ENCODE data around the gene C22orf39.

The C22orf39 gene

DNA sequence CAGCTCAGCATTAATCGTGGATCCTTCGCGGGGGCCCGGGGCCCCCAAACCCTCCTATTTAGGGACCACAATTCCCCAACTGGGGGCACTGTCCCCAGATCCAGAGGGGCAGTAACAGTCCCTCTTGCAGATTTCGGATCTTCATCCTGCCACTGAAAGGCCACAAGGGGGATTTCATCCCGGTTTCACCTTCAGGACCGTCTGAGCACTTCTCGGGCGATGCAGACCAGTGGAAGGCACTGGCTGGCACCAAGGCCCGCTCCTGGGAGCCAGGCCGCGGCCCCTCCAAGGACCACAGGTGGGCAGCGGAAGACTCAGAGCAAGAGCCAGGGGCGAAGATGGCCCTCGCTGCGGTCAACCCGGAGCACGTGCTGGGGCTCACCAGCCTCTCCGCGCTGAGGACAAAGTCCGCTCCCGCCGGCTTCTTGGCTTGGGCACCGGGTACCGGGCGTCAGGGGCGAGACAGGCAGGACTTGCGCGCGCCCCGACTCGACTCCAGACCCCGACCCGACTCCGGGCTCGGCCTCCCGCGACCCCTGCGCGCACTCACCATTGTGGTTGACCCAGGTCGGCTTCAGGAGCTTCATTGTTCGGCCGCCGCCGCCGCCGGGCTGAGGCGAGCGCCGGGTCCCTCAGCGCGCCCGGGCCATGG, 16.5 kb downstream of the C22orf39 start:
- Mint-ChIP-seq H3K27ac (peak overlapping the region; percentile 89 to 96), H3K27me3 (no peaks in the 10 kb centered on the region), H3K9me3 (no peaks in the 10 kb centered on the region), H3K4me1 (peaks cover 54% of the 10 kb centered on the region), H3K4me3 (peak overlapping the region; percentile 92 to 95)
- peak; percentile 31 to 45 for DNase-seq
- ATAC-seq = no peak

DNA sequence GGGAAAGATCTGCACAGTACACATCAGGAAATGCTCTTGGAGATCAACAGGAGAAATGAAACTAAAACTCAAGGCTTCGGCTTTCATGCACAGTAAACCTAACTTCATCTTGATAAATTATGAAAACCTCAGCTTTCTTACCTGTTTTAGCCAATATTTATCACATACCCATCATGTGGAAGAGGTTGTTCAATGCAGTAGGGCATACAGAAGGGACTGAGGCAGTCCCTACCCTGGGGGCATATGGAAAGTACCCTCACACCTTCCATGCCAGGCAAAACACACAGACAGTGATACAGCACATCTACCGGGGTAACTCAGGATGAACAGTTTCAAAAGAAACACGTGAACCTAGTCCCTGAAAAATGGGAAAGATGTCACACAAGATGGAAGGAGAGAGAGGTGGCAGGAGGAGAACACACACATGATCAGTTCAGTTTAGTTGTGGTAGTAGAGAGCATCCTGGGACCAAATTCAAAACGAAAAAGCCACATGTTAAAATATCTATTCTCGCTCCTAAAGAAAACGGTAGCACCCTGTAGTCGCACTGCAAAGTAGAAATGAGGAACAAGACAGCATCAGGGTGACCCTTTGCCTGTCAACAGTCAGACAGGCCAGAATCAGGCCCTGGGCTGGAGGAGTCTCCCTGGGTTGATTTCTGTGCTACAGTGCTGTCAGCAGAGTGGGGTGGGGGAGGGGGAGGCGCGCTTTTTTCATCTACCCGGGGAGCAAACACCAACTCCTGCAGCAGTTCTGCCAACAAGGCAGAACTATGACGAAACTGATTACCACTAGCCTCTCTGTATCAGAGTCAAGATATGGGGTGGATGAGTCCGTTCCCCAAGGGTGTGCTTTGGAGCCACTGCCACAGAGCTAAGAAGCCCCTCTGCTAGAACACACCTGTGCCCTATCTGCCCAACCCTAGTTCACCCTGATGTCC, 17.3 kb downstream of the C22orf39 start:
- H3K4me1 Mint-ChIP-seq = peaks cover 54% of the 10 kb centered on the region
- peak overlapping the region; percentile 92 to 95 for H3K4me3 Mint-ChIP-seq
- ATAC-seq = peak; percentile 4
- peak overlapping the region; percentile 89 to 96 for H3K27ac Mint-ChIP-seq
- peak in 1 of 2 donors; percentile 29 for DNase-seq
- H3K27me3 Mint-ChIP-seq = no peaks in the 10 kb centered on the region
- no peaks in the 10 kb centered on the region for H3K9me3 Mint-ChIP-seq

DNA sequence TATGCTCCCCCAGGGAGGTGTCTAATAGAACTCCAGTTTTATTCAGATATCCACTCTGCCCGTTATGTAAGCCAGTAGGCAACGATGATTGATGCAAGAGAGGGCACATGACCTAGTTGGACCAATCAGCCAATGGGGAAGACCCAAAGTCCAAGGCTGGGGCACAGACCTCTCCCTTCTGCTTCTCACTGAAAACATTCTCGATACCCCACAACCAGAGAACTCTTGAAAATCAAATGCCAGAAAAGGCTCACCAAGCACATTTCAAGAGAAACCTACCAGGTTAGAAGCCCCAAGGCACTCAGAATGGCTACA, 23.4 kb downstream of the C22orf39 start:
- Mint-ChIP-seq H3K4me1 (peaks cover 62% of the 10 kb centered on the region), H3K27me3 (no peaks in the 10 kb centered on the region), H3K4me3 (no peak overlapping the region), H3K27ac (no peak overlapping the region), H3K9me3 (no peaks in the 10 kb centered on the region)
- DNase-seq (no peak), ATAC-seq (no peak)

DNA sequence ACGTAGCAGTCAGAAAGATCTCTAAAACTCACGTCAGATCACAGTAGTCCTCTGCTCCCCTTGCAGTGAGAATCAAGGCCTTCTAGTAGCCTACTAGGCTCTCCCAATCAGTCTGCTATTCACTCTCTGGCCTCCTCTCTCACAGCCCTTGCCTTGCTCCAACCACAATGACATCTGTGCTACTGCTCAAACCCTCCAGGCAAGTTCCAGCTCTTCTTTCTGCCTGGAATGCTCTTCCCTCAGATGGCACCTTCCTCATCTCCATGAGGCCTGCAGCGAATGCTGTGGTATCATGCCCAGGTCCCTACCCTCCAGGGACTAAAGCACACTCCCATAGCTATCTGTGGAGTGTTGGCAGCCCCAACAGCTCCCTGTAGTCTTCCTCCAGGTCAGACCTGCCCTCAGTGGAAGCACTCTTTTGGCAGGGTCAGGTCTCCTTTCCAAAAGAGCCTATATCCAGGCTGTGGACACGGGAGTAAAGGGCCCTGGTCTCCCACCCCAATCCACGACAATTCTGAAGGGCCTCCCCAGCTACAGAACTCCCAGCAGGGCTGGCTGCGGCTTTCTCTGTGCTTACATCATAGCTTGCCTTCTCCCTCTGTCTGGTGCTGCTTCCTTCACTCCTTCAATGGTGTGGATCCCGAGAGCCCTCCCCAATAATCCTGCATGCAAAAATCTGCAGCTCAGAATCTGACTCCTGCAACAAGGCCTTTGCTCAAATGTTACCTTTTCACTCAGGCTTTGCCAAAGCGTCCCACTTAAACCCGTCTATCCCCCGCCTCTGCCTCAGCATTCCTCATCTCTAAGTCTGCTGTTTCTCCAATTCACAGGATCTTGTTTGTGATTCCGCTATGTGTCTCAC, 24.8 kb downstream of the C22orf39 start:
- peaks cover 57% of the 10 kb centered on the region for H3K4me1 Mint-ChIP-seq

DNA sequence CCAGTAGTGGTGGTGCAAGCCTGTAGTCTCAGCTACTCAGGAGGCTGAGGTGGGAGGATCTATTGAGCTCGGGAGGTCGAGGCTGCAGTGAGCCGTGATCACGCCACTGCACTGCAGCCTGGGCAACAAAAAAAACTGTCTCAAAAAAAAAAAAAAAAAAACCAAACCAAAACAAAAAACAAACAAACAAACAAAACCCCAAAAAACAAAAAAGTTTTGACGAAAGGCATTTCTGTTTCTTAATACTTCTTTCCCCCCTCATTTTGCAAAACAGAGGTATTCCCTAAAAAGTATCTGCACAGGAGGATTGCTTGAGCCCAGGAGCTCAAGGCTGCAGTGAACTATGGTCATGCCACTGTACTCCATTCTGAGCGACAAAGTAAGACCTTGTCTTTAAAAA, 27.2 kb downstream of the C22orf39 start:
- H3K4me1 Mint-ChIP-seq = peaks cover 51% of the 10 kb centered on the region
- DNase-seq (no peak), ATAC-seq (no peak)
- peak overlapping the region; percentile 43 to 55 for H3K27ac Mint-ChIP-seq
- no peaks in the 10 kb centered on the region for H3K9me3 Mint-ChIP-seq
- H3K27me3 Mint-ChIP-seq = no peaks in the 10 kb centered on the region
- peak overlapping the region; percentile 12 to 43 for H3K4me3 Mint-ChIP-seq

More for the DNA sequence above, 24.8 kb downstream of the C22orf39 start:
- Mint-ChIP-seq H3K4me3 (no peak overlapping the region), H3K27me3 (no peaks in the 10 kb centered on the region), H3K27ac (peak overlapping the region; percentile 1 to 55), H3K9me3 (no peaks in the 10 kb centered on the region)
- DNase-seq (no peak), ATAC-seq (no peak)

DNA sequence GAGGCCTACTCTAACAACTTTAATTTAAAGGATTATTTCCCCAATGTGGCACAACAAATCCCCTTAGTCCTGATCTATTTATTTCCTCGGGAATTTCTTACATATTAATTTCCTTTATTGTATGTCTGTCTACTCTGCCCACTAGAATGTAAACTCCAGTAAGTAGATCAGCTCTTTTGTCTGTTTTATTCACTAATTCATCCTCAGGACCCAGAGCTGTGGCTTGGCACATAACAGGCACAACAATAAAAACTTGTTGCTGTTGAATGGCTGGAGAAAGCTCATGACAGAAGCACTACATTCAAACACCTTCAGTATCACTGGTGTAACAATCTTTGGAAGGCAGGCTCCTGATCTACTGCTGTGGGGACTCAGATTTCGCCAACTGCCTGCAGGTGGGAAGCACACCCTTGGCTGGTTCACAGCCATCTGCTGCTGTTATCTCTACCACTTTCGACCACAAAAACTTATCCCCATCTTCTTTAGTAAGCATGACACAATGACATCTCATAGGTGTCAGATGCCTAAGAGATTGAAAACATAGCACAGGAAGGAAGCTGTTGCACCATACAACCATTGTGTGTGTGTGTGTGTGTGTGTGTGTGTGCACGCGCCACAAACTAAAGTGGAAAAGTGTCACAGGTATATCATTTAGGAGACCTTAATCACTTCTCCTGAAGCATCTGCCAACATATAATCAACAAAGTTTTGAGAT, 27.9 kb downstream of the C22orf39 start:
- peak overlapping the region; percentile 43 to 46 for H3K4me3 Mint-ChIP-seq
- H3K9me3 Mint-ChIP-seq = no peaks in the 10 kb centered on the region
- ATAC-seq (peak; percentile 100), DNase-seq (peak; percentile 27 to 52)
- H3K4me1 Mint-ChIP-seq = peaks cover 51% of the 10 kb centered on the region
- H3K27me3 Mint-ChIP-seq = no peaks in the 10 kb centered on the region
- peak overlapping the region; percentile 43 to 67 for H3K27ac Mint-ChIP-seq

DNA sequence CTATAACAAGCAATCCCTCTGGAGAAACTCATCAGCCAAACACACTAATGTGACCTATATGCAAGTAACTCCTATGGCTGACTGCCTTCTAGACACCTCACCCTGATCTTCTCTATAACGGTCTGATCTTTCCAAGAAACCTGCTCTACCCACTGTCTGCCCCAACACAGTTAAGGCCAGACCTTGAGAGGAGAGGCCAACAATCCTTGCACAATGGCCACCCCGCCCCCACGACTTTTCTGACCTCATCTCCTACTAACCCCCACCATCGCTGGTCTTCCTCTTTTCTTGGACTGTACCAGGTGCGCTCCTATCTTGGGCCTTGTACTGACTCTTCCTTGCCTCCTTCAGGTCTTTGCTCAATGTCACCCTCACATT, 28.4 kb downstream of the C22orf39 start:
- Mint-ChIP-seq H3K27me3 (no peaks in the 10 kb centered on the region), H3K27ac (peak overlapping the region in 1 of 2 donors; percentile 67), H3K9me3 (no peaks in the 10 kb centered on the region), H3K4me3 (no peak overlapping the region), H3K4me1 (peaks cover 52% of the 10 kb centered on the region)
- ATAC-seq (no peak), DNase-seq (no peak)

DNA sequence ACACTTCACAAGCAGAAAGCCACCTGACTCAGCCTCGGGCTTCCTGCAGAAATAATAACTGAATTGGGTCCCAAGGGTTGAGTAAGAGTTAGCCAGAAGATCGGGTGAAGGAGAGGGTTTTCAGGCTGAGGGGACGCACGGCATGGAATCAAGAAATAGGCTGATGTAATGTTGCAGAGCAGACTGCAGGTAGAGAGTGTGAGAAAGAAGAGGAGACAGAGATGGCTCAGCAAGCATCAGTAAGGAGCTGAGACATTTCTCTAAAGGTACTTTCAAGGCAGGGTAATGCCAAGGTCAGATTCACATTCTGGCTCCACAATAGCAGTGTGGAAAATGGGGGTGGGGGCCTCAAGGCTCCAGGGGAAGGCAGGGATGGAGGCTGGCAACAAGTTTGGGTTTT, 34.6 kb downstream of the C22orf39 start:
- Mint-ChIP-seq H3K27ac (peak overlapping the region; percentile 3 to 96), H3K4me3 (no peak overlapping the region), H3K9me3 (no peaks in the 10 kb centered on the region), H3K27me3 (no peaks in the 10 kb centered on the region), H3K4me1 (peaks cover 19% of the 10 kb centered on the region)
- DNase-seq (no peak), ATAC-seq (no peak)

DNA sequence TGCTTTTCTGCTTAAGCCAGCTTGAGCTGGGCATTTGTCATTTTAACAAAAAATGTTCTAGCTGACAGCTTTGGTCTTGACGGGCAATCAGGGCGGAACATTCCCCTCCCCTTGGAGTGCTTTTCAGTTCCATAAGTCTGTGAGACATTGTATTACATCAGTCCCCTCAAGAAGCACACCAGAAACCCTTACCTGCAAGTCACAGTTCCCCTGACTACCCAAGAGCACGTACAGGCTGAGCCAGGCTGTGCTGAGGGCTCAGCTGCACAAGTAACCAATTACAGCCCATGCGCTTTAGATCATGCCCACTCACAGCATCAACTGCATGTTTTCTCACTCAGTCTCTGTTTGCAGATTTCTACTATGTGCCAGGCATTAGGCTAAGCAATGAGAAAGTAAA, 35.0 kb downstream of the C22orf39 start:
- ATAC-seq (no peak), DNase-seq (no peak)
- Mint-ChIP-seq H3K4me1 (peaks cover 19% of the 10 kb centered on the region), H3K27me3 (no peaks in the 10 kb centered on the region), H3K4me3 (no peak overlapping the region), H3K9me3 (no peaks in the 10 kb centered on the region), H3K27ac (peak overlapping the region; percentile 60 to 96)

DNA sequence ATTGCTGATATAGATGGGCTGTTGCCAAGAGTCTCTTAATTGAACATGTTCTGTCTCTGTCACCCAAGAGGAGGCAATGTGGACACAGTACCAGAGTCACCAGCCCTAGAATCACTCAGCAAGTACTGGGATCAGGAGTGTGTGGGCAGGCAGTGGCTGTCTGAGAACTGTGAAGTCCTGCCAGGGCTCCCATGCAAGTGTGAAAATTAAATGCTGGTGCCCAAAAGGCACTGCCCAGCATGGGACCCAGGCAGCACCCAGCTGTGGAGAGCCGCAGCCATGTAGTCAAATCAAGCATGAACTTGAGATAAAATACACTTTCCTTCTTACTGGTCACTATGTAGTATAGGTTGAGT, 35.8 kb downstream of the C22orf39 start:
- DNase-seq (no peak), ATAC-seq (no peak)
- Mint-ChIP-seq H3K27ac (no peak overlapping the region), H3K9me3 (no peaks in the 10 kb centered on the region), H3K27me3 (no peaks in the 10 kb centered on the region), H3K4me3 (no peak overlapping the region), H3K4me1 (peaks cover 19% of the 10 kb centered on the region)

DNA sequence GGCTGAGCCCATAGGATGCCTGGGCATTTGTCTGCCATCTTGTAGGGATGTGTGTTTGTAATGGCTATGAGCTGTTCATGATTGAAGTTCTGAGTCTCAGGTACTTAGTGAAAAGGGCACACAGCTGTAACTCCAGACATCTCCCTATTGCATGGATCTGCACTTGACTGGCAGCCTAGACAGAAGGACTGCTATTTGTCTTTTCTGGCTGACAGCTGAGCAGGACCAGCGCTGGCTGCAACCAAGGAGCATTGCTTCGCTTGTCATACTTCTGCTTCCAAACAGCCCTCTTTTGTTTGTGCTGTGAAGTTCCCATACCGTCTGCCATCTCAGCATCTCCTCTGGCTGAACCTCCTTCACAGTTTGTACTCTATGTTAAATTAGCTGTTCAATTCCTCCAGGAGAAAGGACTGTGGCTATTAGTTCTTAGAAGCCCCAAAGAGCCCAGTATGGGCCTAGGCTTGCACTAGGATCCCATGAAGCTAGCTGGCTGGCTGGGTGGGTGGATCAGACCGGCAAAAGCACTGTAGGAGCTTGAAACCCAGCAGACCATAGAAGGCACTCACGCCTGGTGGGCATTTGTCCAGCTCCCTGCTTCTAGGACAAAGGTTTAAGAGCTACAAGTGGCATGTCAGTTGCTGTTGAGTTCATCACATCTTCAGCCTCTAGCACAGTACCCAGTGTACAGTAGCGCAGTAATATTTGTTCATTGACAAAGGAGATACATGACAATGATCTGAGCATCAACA, 36.4 kb downstream of the C22orf39 start:
- Mint-ChIP-seq H3K4me1 (peaks cover 19% of the 10 kb centered on the region), H3K27me3 (no peaks in the 10 kb centered on the region), H3K27ac (no peak overlapping the region), H3K9me3 (no peaks in the 10 kb centered on the region), H3K4me3 (no peak overlapping the region)
- no peak for DNase-seq
- no peak for ATAC-seq

DNA sequence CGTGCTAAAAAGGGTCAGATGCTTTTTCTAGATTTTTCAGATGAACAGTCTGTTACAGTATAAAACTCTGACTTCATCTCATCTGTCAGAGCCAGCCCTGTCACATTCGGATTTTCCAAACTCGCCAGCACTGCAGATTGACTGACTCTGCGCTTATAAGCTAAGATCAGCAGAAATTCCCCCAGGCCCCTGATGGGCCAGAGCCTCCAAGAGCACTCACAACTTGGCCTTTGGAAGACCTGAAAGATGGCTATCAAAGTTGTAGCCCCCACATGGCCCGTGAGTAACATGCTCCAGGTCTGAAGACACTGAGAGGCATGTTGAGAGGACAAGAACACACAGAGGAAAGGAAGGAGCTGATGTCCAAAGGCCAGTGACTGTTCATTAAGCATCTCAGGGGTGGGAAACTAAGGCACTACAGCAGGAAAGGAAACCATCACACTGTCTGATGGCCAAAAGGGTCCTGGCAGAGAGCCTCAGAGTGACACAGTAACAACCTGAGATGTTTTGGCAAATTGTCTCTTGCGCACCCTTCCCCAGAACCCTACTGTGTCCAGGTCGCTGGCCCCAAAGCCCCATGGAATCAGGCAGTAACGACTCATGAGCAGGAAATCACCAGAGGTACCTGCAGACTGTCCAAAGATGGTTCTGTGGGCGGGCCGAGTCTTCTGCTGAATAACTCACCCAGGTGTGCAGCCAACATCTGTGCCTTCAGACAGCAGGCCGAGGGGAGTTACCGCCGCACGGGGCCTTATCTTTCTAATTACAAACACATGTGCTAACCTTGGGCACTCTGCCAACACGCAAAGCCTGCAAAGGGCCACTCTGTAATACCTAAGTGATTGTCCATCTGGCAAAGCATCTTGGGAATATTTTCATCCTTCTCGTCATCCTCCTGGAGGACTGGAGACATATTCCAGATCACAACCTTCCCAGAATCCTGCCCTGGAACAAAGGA, 39.6 kb downstream of the C22orf39 start:
- DNase-seq = no peak
- no peaks in the 10 kb centered on the region for H3K9me3 Mint-ChIP-seq
- peaks cover 11% of the 10 kb centered on the region for H3K4me1 Mint-ChIP-seq
- H3K4me3 Mint-ChIP-seq = no peak overlapping the region
- no peaks in the 10 kb centered on the region for H3K27me3 Mint-ChIP-seq
- H3K27ac Mint-ChIP-seq = no peak overlapping the region
- no peak for ATAC-seq

DNA sequence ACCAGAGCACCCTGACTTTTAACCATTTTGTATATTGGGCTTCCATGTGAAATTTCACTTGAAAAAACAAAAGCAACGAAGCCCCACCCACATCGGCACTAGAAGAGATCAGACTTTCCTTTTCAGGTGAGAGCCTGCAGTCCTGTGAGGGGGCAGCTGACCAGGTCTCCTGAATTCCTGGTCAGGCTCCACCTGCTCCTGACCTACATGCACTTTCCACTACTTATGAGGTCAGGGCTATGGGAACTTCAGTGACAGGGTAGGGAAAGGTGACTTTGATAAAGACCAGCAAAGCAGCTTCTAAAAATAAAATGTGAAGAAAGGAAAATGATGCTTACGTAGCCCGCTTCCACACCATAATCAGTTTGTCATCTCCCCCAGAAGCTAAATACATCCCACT, 40.7 kb downstream of the C22orf39 start:
- no peaks in the 10 kb centered on the region for H3K27me3 Mint-ChIP-seq
- DNase-seq = no peak
- ATAC-seq = no peak
- H3K27ac Mint-ChIP-seq = no peak overlapping the region
- H3K4me1 Mint-ChIP-seq = peaks cover 1% of the 10 kb centered on the region
- H3K9me3 Mint-ChIP-seq = no peaks in the 10 kb centered on the region
- H3K4me3 Mint-ChIP-seq = no peak overlapping the region

Data from stimulated activated naive CD8-positive, alpha-beta T cell treated with anti-CD3 and anti-CD28 coated beads, Interleukin-15, amount 100 ng/mL, for 72 hours (primary cell).